Activated naive CD8-positive, alpha-beta T cell treated with anti-CD3 and anti-CD28 coated beads, Interleukin-2, amount 10 ng/mL, durations not matched to agents 7 days and 5 days (primary cell): ENCODE data around the gene SEMA5A. TPM values are rescaled to one million over a fixed set of nuclear protein-coding genes. Genes with fewer than 3 reads are reported as not detected.

Source experiments
- ATAC-seq: fragments of 150-1000 bp; cut with Tn5 transposase; one replicate; pipeline ENCODE4 v1.10.0; 2021; ENCODE audit warnings: low read depth, moderate library complexity
- POLR2A ChIA-PET: fragments of 350-600 bp; sonication (Branson Sonifier 250); formaldehyde crosslinking; loops from one replicate; lab custom pipeline; 2021; ENCODE audit warnings: antibody characterized with exemption; lab: Charles Lee
- DNase-seq: peaks from one replicate; pipeline ENCODE4 v3.0.0; 2021
- H3K27ac Mint-ChIP-seq: one replicate; pipeline ENCODE4 v1.8.0; 2022; ENCODE audit warnings: mild to moderate bottlenecking, mixed read lengths
- H3K27me3 Mint-ChIP-seq: one replicate; pipeline ENCODE4 v1.8.0; 2022; ENCODE audit warnings: mild to moderate bottlenecking, moderate library complexity, mixed read lengths
- H3K36me3 Mint-ChIP-seq: one replicate; pipeline ENCODE4 v1.8.0; 2021; ENCODE audit warnings: mild to moderate bottlenecking, mixed read lengths
- H3K4me1 Mint-ChIP-seq: one replicate; pipeline ENCODE4 v1.8.0; 2021; ENCODE audit warnings: mixed read lengths
- H3K4me3 Mint-ChIP-seq: one replicate; pipeline ENCODE4 v1.8.0; 2022; ENCODE audit warnings: mild to moderate bottlenecking, moderate library complexity, mixed read lengths
- H3K9me3 Mint-ChIP-seq: one replicate; pipeline ENCODE4 v1.8.0; 2021; ENCODE audit warnings: mixed read lengths
- total RNA-seq, 2 experiments: library from RNA; stranded (reverse); gene quantifications; one replicate each; pipeline ENCODE4 v1.2.3, GENCODE V29; 2021

The SEMA5A gene
- total RNA-seq, 2 experiments from 2014 or later: 0.03 to 0.14 TPM

DNA sequence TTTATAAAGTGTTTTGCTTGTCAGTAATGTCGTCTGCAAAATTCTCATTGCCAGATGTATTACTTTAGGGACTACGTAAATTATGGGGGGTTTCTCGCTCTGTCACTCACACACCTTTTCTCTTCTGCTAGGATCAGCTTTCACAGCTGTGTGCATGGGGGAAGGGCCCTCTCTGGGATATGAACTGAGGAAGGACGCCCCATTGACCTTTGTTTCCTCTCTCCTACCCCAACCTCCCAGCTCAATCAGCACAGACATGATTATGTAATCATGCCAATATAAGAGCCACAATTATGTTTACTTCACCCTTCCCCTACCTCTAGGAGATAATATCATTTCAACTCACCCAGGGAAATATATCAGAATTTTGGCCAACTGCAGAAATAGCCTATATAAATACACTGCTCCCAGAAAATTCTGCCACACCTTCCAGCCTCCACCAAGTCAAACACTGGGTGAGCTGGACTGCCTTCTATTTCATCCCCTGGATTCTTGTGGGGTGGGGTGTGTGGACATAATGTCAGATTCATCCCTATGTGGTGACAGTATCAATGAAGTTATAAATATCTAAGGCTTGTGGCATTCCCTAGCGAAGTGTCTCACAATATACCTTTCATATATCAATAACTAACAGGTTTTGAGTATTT, 12.6 kb upstream of the SEMA5A start:
- Mint-ChIP-seq H3K27me3 (no peaks in the 10 kb centered on the region), H3K27ac (no peak overlapping the region), H3K4me1 (no peaks in the 10 kb centered on the region), H3K36me3 (no peaks in the 10 kb centered on the region), H3K9me3 (no peaks in the 10 kb centered on the region), H3K4me3 (no peak overlapping the region)
- no peak for ATAC-seq
- POLR2A ChIA-PET: no interaction called here
- DNase-seq: no peak

DNA sequence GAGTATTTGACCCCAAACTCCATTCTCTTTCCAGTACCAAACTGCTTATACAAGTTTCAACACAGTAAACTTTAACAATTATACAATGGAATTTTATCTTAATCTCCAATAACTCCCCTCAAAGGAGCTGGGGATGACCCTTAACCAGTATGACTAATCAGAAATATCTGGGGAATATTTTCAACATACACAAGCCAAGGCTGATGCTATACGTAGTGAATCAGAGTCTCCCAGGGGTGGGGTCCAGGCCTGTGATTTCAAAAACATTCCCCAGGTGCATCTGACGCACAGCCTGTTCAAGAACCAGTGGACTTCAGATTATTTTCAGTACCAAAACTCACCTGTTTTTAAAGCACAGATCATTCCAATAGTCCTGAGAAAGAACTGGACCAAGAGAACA, 11.8 kb upstream of the SEMA5A start:
- Mint-ChIP-seq H3K9me3 (no peaks in the 10 kb centered on the region), H3K4me1 (no peaks in the 10 kb centered on the region), H3K27ac (no peak overlapping the region), H3K4me3 (no peak overlapping the region), H3K36me3 (no peaks in the 10 kb centered on the region), H3K27me3 (no peaks in the 10 kb centered on the region)
- DNase-seq (no peak), ATAC-seq (no peak)
- POLR2A ChIA-PET: no interaction called here

DNA sequence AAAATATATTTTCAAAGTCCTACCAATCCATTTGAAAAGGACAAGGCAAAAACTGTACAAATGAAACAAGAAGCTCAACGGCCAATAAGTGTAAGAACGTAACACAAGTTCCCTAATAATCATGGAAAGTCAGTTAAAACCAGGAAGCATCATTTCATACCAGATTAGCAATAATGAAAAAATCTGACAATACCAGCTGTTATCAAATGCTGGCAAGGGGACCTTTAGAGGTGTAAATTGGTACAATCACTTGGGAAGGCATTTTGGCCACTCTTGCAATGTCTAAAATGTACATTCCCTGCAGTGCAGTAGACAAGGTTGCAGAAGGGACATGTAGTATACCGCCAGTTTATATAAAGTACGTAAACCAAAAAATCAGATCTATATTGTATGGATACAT, 10.1 kb upstream of the SEMA5A start:
- Mint-ChIP-seq H3K27ac (no peak overlapping the region), H3K4me3 (no peak overlapping the region), H3K9me3 (no peaks in the 10 kb centered on the region), H3K36me3 (no peaks in the 10 kb centered on the region), H3K27me3 (no peaks in the 10 kb centered on the region), H3K4me1 (no peaks in the 10 kb centered on the region)
- no peak for ATAC-seq
- no peak for DNase-seq
- POLR2A ChIA-PET: no interaction called here

DNA sequence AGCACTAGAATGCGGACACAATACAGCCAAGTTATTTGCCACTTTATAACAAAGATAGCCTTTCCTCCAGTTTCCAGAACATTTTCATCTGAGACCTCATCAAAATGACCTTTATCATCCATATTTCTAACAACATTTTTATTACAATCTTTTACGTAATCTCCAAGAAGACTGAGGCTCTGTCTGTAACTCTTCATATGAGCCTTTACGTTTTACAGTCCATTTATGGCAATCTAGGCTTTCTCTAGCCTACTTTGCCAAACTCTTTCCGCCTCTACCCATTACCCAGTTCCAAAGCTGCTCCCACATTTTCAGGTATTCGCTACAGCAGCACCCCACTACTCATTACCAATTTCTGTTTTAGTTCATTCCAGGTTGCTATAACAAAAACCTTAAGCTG, 8.2 kb upstream of the SEMA5A start:
- ATAC-seq: no peak
- POLR2A ChIA-PET: no interaction called here
- no peak for DNase-seq
- no peak overlapping the region for H3K27ac Mint-ChIP-seq
- H3K4me3 Mint-ChIP-seq: no peak overlapping the region
- no peaks in the 10 kb centered on the region for H3K4me1 Mint-ChIP-seq
- no peaks in the 10 kb centered on the region for H3K27me3 Mint-ChIP-seq
- no peaks in the 10 kb centered on the region for H3K36me3 Mint-ChIP-seq
- no peaks in the 10 kb centered on the region for H3K9me3 Mint-ChIP-seq

DNA sequence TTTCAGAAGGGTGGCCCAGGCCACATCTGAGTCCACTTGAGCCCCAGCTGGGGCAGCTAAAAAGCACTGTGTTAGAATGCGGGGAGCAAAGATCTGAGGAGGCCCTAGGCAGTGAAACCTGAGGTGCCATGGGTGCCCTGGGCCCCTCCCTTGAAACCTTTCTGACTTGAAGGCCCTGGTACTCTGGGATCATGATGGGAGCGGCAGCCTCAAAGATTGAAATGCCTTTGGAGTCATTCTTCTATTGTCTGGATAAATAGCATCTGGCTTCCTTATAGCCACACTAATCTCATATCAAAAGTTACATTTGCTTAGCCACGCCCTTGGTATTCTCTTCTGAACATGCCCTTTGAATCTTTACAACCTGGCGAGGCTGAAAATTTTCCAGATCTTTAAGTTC, 7.7 kb upstream of the SEMA5A start:
- no peak for DNase-seq
- ATAC-seq: no peak
- Mint-ChIP-seq H3K36me3 (no peaks in the 10 kb centered on the region), H3K4me3 (no peak overlapping the region), H3K27ac (no peak overlapping the region), H3K4me1 (no peaks in the 10 kb centered on the region), H3K27me3 (no peaks in the 10 kb centered on the region), H3K9me3 (no peaks in the 10 kb centered on the region)
- POLR2A ChIA-PET: no interaction called here

DNA sequence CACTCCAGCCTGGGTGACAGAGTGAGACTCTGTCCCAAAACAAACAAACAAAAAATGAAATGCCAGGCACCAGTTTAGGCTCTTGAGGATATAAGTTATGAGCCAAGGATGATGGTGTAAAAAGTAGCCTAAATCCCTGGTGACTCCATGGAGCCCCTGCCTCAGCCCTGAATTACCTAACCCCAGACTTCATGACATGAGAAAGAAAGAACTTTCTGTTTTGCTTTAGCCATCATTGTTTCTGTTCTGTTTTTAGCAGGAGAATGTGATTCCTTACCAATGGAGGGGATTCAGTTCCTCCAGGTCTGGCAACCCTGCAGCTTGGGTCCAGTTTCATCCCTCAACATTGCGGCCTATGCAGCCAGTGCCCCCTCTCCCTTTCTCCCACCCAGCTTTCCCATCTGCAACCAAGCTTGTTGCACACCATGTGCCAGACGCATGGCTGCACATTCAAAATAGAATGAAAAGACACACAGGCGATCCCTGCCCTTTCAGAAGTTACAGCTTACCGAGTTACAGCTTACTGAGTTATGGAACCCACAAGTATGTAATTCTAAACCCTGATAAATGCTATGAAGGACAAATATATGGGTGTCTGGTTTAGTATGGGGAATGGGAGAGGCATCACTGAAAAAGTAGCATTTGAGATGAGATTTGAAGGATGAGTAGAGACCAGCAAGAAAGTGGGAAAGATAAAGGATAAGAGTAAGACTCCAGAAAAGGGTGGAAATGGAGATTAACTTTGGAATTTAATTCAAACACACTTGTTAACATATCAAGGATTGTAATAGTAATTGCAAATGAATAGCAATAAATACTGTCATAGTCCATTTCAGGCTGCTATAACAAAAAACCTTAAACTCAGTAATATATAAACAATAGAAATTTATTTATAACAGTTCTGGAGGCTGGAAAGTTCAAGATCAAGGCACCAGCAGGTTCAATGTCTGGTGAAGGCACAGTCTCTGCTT, 6.0 kb upstream of the SEMA5A start:
- H3K27ac Mint-ChIP-seq: no peak overlapping the region
- H3K9me3 Mint-ChIP-seq: no peaks in the 10 kb centered on the region
- DNase-seq (no peak), ATAC-seq (no peak)
- POLR2A ChIA-PET: no interaction called here
- no peaks in the 10 kb centered on the region for H3K27me3 Mint-ChIP-seq
- H3K36me3 Mint-ChIP-seq: no peaks in the 10 kb centered on the region
- H3K4me1 Mint-ChIP-seq: no peaks in the 10 kb centered on the region
- H3K4me3 Mint-ChIP-seq: no peak overlapping the region

DNA sequence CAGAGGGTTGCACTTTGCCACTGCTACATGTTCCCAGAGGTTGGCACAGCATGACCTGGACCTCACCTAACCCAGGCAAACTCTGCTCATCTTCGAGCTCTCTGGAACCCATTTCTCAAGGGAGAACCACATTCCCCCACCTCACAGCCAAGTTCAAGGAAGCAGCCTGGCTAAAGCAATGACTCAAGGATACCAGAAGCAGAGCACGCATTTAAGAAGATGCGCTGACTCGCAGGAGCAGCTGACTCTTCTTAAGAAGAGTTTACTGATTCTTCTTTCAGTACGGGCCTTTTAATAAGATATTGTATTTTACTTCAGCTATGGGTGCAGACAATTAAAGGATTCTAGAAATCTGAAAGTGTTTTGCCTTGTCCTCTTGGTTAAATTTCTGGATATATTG, 4.1 kb upstream of the SEMA5A start:
- POLR2A ChIA-PET: no interaction called here
- Mint-ChIP-seq H3K27me3 (peaks cover 5% of the 10 kb centered on the region), H3K36me3 (no peaks in the 10 kb centered on the region), H3K4me1 (no peaks in the 10 kb centered on the region), H3K4me3 (no peak overlapping the region), H3K9me3 (no peaks in the 10 kb centered on the region), H3K27ac (no peak overlapping the region)
- DNase-seq (no peak), ATAC-seq (no peak)

DNA sequence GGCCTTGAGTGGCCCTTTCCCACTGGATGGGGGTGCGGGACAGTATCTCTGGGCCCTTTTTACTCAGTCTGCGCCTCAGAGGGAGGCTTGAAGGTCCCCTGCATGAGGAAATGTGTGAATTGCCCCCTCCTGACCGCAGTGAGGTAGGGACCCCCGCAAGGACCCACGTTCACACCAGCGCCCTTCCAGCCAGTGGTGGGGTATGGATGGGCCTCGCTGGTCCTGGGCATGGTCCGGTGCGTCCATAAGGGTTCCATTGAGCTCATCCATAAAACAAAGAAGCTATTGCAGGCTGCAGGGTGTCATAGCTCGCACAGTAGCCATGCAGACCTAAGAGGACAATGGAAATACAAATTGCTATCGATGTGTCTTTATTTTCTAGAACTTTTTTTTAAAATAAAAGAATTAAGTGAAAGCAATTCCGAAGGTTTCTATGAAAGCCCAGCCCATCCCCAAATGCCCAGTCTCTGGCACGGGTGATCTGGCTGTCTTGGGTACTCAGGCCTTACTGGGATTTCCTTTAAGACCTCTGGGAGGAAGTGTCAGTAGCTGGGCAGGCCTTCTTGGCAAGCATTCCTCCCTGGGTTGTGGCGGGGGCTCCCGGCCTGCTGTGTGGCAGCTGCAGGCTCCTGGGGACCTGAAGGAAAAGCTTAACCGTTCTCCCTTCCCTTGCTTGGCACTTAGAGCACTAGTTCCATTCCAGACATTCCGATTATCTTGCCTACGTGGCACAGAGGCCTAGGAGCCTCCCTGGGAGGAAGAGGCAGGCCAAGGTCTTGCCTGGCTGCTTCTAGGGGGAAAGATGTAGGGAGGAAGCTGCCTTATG, 1.5 kb upstream of the SEMA5A start:
- Mint-ChIP-seq H3K36me3 (no peaks in the 10 kb centered on the region), H3K9me3 (no peaks in the 10 kb centered on the region), H3K4me3 (no peak overlapping the region), H3K4me1 (no peaks in the 10 kb centered on the region), H3K27ac (no peak overlapping the region), H3K27me3 (peaks cover 22% of the 10 kb centered on the region)
- DNase-seq: no peak
- POLR2A ChIA-PET: no interaction called here
- ATAC-seq: no peak

DNA sequence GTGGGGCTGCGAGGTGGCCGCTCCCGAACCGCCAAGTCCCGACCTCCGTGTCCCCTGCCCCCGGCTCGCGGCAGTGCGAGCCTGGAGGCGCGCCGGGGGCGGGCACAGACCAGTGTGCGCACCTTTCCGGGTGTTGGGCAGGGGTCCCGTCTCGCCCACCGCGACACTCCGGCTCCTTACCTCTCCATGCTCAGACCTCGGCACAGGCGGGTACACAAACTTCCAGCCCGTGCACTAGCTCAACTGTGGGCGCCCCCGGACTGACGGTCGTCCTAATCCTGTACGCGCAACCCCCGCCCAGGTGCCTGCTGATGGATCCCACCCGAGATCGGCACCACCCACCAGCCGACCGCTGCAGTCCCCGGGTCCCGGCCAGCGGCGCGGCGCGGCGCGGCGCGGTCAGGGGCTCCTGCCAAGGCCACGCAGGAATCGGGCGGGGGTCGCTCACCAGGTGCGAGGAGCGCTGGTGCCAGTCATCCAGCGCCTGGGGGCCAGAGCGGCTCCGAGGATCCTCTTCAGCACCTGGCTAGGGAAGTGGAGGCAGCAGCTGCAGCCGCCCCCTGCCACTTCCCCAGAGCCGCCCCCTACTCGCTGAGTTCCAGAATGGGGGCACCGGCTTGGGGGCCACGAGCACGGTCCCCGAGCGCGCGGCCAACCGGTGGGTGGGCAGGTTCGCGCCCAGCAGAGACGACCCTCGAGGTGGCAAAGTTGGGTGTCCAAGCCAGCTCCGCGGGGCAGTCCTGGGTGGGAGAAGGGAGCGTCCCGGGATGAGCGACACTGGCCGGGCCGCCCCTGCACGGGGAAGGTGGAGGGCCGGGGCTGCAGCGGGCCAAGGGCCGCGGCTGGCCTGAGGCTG, 511 bp downstream of the SEMA5A start:
- no peak overlapping the region for H3K27ac Mint-ChIP-seq
- peaks cover 22% of the 10 kb centered on the region for H3K27me3 Mint-ChIP-seq
- ATAC-seq (no peak), DNase-seq (peak; percentile 26)
- H3K4me3 Mint-ChIP-seq: no peak overlapping the region
- POLR2A ChIA-PET: no interaction called here
- H3K4me1 Mint-ChIP-seq: no peaks in the 10 kb centered on the region
- H3K9me3 Mint-ChIP-seq: no peaks in the 10 kb centered on the region
- H3K36me3 Mint-ChIP-seq: no peaks in the 10 kb centered on the region

DNA sequence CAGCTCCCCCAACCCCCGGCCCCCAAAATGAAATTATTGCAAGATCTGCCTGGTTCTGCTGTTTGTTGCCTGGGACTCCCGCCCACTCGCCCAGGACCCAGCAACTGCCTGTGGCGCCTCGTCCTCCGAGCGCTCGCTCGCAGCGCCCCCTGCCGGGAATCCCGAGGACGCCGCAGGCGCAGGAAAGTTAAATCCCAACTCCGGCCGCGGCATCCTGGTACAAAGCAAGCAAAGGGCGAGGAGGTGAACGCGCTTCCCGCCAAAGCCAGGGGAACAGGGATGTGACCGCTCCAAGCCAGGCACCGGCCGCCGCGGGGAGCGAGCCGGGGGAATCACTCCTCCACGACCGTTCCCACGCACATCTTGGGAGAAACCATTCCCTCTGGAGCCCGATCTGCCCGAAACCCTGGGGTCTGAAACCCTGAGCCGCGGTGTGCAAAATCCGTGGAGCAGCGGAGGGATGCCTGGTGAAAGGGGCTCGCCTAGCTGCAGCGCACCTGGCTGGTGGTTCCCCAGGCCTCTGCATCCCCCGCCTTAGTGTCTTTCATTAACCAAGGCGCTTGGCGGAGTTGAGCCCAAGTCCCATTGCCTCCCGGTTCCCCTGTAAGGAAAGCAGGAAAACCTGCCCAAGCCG, 1.3 kb downstream of the SEMA5A start:
- Mint-ChIP-seq H3K9me3 (no peaks in the 10 kb centered on the region), H3K4me3 (no peak overlapping the region), H3K4me1 (no peaks in the 10 kb centered on the region), H3K36me3 (no peaks in the 10 kb centered on the region), H3K27me3 (peaks cover 22% of the 10 kb centered on the region), H3K27ac (no peak overlapping the region)
- DNase-seq: peak; percentile 45
- POLR2A ChIA-PET: no interaction called here
- no peak for ATAC-seq

DNA sequence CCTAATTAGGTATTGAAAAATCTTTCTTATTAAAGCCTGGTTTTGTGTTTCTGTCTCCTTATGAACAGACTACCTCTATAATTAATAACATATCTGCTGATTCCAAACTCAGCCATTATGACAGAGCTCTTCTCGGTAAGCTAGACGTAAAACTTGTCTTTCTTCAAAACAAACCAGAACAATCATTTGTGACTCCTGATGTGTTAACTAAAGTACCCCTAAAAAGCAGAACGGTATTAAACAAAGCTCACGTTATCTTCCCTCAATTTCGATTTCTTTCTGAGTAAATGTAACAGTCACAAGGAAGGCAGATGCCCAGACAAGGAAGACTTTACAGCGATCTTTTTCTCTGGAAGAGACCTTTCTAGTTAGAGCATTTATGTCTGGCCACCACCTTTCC, 1.8 kb downstream of the SEMA5A start:
- POLR2A ChIA-PET: no interaction called here
- no peak overlapping the region for H3K4me3 Mint-ChIP-seq
- no peak overlapping the region for H3K27ac Mint-ChIP-seq
- DNase-seq (no peak), ATAC-seq (no peak)
- no peaks in the 10 kb centered on the region for H3K9me3 Mint-ChIP-seq
- H3K36me3 Mint-ChIP-seq: no peaks in the 10 kb centered on the region
- H3K27me3 Mint-ChIP-seq: peaks cover 22% of the 10 kb centered on the region
- no peaks in the 10 kb centered on the region for H3K4me1 Mint-ChIP-seq

DNA sequence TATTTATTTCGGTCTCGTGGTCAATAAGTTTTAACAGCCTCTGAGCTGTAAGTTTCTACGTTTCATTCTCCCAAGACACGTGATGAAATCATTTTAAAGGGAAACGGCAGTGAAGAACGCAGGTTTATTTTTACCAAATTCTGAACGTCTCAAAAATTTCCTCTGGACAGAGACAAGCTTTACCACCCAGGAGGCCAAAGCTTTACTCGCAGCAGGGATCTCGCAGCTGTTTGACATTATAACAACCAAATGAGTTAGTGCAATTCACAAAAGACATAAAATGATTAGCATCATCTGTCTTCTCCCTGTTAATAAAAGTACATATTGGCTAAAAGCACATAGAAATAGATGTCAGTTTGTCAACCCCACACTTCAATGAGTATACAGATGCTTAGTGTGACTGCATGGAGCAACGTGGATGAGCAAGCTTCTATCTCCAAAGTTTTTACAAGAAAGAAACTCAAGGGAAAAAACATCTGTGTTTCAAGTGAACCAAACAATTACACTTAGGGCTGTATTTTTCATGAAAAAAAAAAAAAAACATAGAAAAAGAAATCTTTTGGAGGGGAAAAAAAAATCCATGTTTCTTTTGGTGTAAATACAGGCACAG, 2.5 kb downstream of the SEMA5A start:
- ATAC-seq (no peak), DNase-seq (no peak)
- Mint-ChIP-seq H3K4me1 (no peaks in the 10 kb centered on the region), H3K9me3 (no peaks in the 10 kb centered on the region), H3K27ac (no peak overlapping the region), H3K4me3 (no peak overlapping the region), H3K27me3 (peaks cover 22% of the 10 kb centered on the region), H3K36me3 (no peaks in the 10 kb centered on the region)
- POLR2A ChIA-PET: no interaction called here
